H1 (cell line): ENCODE results near the gene GAP43. TPM values are rescaled to one million over a fixed set of nuclear protein-coding genes. Genes with fewer than 3 reads are reported as not detected.

Experiments
- CTCF ChIA-PET: fragments of 300-600 bp; sonication (Branson Sonifier 250); formaldehyde crosslinking; loops from one replicate; lab custom pipeline; 2021; ENCODE audit not compliant: partially characterized antibody; lab: Charles Lee
- POLR2A ChIA-PET: fragments of 300-600 bp; sonication (Branson Sonifier 250); formaldehyde crosslinking; loops from one replicate; lab custom pipeline; 2021; ENCODE audit warnings: inconsistent platforms; ENCODE audit not compliant: partially characterized antibody; lab: Charles Lee
- DNase-seq, 2 experiments: peaks; one replicate each; pipeline versions ENCODE4 v3.0.0 to v3.0.0-alpha.2; 2010 to 2022; ENCODE audit warnings: low spot score in 2 of 2, low read depth in 1 of 2, mixed read lengths in 1 of 2
- FAIRE-seq: peaks from 2 replicates; lab custom pipeline; 2011; peaks lifted over from hg19 to GRCh38; lab: Jason Lieb, UNC
- H2AFZ ChIP-seq: 2 replicates; pipeline ENCODE4 v1.8.1; 2012; ENCODE audit warnings: low read length, inconsistent platforms
- H2AK5ac ChIP-seq: 2 replicates; pipeline ENCODE4 v1.6.1; 2013; ENCODE audit warnings: low read depth, low read length
- H2BK120ac ChIP-seq: replicated peaks from 2 replicates; pipeline ENCODE3; 2013; ENCODE audit warnings: low read depth, low read length, inconsistent platforms
- H2BK12ac ChIP-seq: 2 replicates; pipeline ENCODE4 v1.6.1; 2013; ENCODE audit warnings: low read depth, low read length
- H2BK15ac ChIP-seq: 2 replicates; pipeline ENCODE4 v1.6.1; 2013; ENCODE audit warnings: low read length
- H2BK20ac ChIP-seq: 2 replicates; pipeline ENCODE4 v1.6.1; 2013; ENCODE audit warnings: low read length
- H2BK5ac ChIP-seq: 2 replicates; pipeline ENCODE4 v1.6.1; 2013; ENCODE audit warnings: low read depth, low read length
- H3K14ac ChIP-seq: 2 replicates; pipeline ENCODE4 v1.6.1; 2013; ENCODE audit warnings: inconsistent platforms; ENCODE audit not compliant: insufficient read length
- H3K18ac ChIP-seq: 2 replicates; pipeline ENCODE4 v1.6.1; 2013; ENCODE audit warnings: low read length; ENCODE audit errors: extremely low read depth
- H3K23ac ChIP-seq: 2 replicates; pipeline ENCODE4 v1.6.1; 2013; ENCODE audit warnings: inconsistent platforms; ENCODE audit not compliant: insufficient read length
- H3K23me2 ChIP-seq: 2 replicates; pipeline ENCODE4 v1.6.1; 2013; ENCODE audit warnings: low read depth, low read length
- H3K27ac ChIP-seq: 2 replicates; pipeline ENCODE4 v1.6.1; 2011; ENCODE audit warnings: low read depth, low read length, inconsistent platforms
- H3K27me3 ChIP-seq, 4 experiments: replicated peaks in 1 of 4; 1 replicate in 1 of 4; 2 replicates in 3 of 4; pipeline versions ENCODE4 v1.6.1 to v1.8.1; 2011 to 2013; ENCODE audit warnings: low read length in 3 of 4, mild to moderate bottlenecking in 3 of 4, inconsistent platforms in 2 of 4, mixed read lengths in 2 of 4, moderate library complexity in 1 of 4; ENCODE audit not compliant: control insufficient read depth in 3 of 4, insufficient read depth in 3 of 4; ENCODE audit errors: extremely low read depth in 1 of 4
- H3K36me3 ChIP-seq, 4 experiments: 2 replicates each; pipeline versions ENCODE4 v1.6.1 to v1.8.1; 2011 to 2013; ENCODE audit warnings: mild to moderate bottlenecking in 4 of 4, low read length in 3 of 4, moderate library complexity in 2 of 4, control low read depth in 1 of 4, inconsistent platforms in 1 of 4; ENCODE audit not compliant: insufficient read depth in 4 of 4, control insufficient read depth in 2 of 4
- H3K4ac ChIP-seq: replicated peaks from 2 replicates; pipeline ENCODE3; 2013; ENCODE audit warnings: low read length, low read depth, mixed read lengths, inconsistent platforms; ENCODE audit not compliant: insufficient read length
- H3K4me1 ChIP-seq, 4 experiments: replicated peaks in 1 of 4; 1 replicate in 1 of 4; 2 replicates in 3 of 4; pipeline versions ENCODE4 v1.6.1 to v1.8.1; 2011 to 2013; ENCODE audit warnings: low read length in 3 of 4, inconsistent platforms in 2 of 4, mixed read lengths in 1 of 4; ENCODE audit not compliant: insufficient read depth in 4 of 4, control insufficient read depth in 3 of 4
- H3K4me2 ChIP-seq, 2 experiments: 2 replicates each; pipeline versions ENCODE4 v1.6.1 to v1.8.1; 2011 to 2013; ENCODE audit warnings: low read depth in 2 of 2, low read length in 2 of 2, control low read depth in 1 of 2, inconsistent platforms in 1 of 2, mild to moderate bottlenecking in 1 of 2; ENCODE audit not compliant: insufficient read depth in 1 of 2
- H3K4me3 ChIP-seq, 4 experiments: fragments of 200-600, 300-600 bp in 1 of 4; sonication (generic), shearing (Covaris generic), sonication (Bioruptor Twin) in 1 of 4; 2 replicates each; pipeline versions ENCODE4 v1.5.1 to v1.8.1; 2011 to 2016; ENCODE audit warnings: low read length in 4 of 4, low read depth in 3 of 4, control low read depth in 2 of 4, inconsistent platforms in 2 of 4, mild to moderate bottlenecking in 2 of 4, mixed read lengths in 1 of 4, moderate library complexity in 1 of 4; ENCODE audit not compliant: insufficient read depth in 2 of 4; ENCODE audit errors: extremely low read depth in 1 of 4
- H3K56ac ChIP-seq: replicated peaks from 2 replicates; pipeline ENCODE3; 2013; ENCODE audit warnings: low read depth, mild to moderate bottlenecking, mixed read lengths, low read length, inconsistent platforms; ENCODE audit not compliant: insufficient read length
- H3K79me1 ChIP-seq: 2 replicates; pipeline ENCODE4 v1.6.1; 2013; ENCODE audit warnings: low read depth, low read length, control low read depth
- H3K79me2 ChIP-seq, 2 experiments: 2 replicates each; pipeline versions ENCODE4 v1.6.1 to v1.8.1; 2012 to 2013; ENCODE audit warnings: low read length in 2 of 2, mild to moderate bottlenecking in 2 of 2, inconsistent platforms in 1 of 2; ENCODE audit not compliant: insufficient read depth in 2 of 2, control insufficient read depth in 1 of 2
- H3K9ac ChIP-seq, 4 experiments: replicated peaks in 1 of 4; 1 replicate in 1 of 4; 2 replicates in 3 of 4; pipeline versions ENCODE4 v1.6.1 to v1.8.1; 2011 to 2013; ENCODE audit warnings: low read depth in 3 of 4, low read length in 3 of 4, control low read depth in 2 of 4, mild to moderate bottlenecking in 2 of 4, moderate library complexity in 2 of 4, inconsistent platforms in 1 of 4; ENCODE audit errors: extremely low read depth in 1 of 4
- H3K9me3 ChIP-seq, 2 experiments: 2 replicates each; pipeline versions ENCODE4 v1.6.1 to v1.8.1; 2012 to 2013; ENCODE audit warnings: mild to moderate bottlenecking in 2 of 2, moderate library complexity in 2 of 2, control low read depth in 1 of 2, inconsistent platforms in 1 of 2, low read depth in 1 of 2, low read length in 1 of 2, mixed read lengths in 1 of 2; ENCODE audit not compliant: insufficient read depth in 2 of 2
- H4K20me1 ChIP-seq, 2 experiments: replicated peaks in 1 of 2; 2 replicates each; pipeline versions ENCODE3 to v1.8.1; 2011 to 2013; ENCODE audit warnings: inconsistent platforms in 2 of 2, low read length in 2 of 2, mild to moderate bottlenecking in 1 of 2; ENCODE audit not compliant: insufficient read depth in 2 of 2, control insufficient read depth in 1 of 2
- H4K5ac ChIP-seq: 2 replicates; pipeline ENCODE4 v1.6.1; 2013; ENCODE audit warnings: low read length, low read depth, mixed read lengths, inconsistent platforms; ENCODE audit not compliant: insufficient read length
- H4K8ac ChIP-seq: 2 replicates; pipeline ENCODE4 v1.8.0; 2013; ENCODE audit warnings: mild to moderate bottlenecking, moderate library complexity, low read length, inconsistent platforms; ENCODE audit not compliant: insufficient read depth; ENCODE audit errors: extremely low read depth
- H4K91ac ChIP-seq: replicated peaks from 2 replicates; pipeline ENCODE3; 2013; ENCODE audit warnings: low read length, mixed read lengths, inconsistent platforms; ENCODE audit not compliant: insufficient read length
- ASH2L ChIP-seq: fragments of 200-600, 300-600 bp; sonication (generic); IDR thresholded peaks from one replicate; pipeline ENCODE4 v1.7.1; 2017; ENCODE audit warnings: low read length
- CHD2 ChIP-seq: IDR thresholded peaks from 2 replicates; pipeline ENCODE4 v1.6.1; 2012; ENCODE audit warnings: low read length, improper control_type of control experiment
- CREB1 ChIP-seq: IDR thresholded peaks from 2 replicates; pipeline ENCODE4 v1.6.1; 2012; ENCODE audit warnings: inconsistent platforms
- E2F6 ChIP-seq: IDR thresholded peaks from 2 replicates; pipeline ENCODE4 v1.6.1; 2012; ENCODE audit warnings: inconsistent platforms
- JUND ChIP-seq: IDR thresholded peaks from 2 replicates; pipeline ENCODE4 v1.6.1; 2011; ENCODE audit warnings: mild to moderate bottlenecking, improper control_type of control experiment, low read length
- KDM1A ChIP-seq: fragments of 200-600, 300-600 bp; sonication (generic); IDR thresholded peaks from 2 replicates; pipeline ENCODE4 v1.7.1; 2016; ENCODE audit warnings: mild to moderate bottlenecking, low read length, borderline replicate concordance
- RBBP5 ChIP-seq: IDR thresholded peaks from 2 replicates; pipeline ENCODE4 v1.7.1; 2012; ENCODE audit warnings: low read depth, mild to moderate bottlenecking, inconsistent platforms, low read length, moderate library complexity, borderline replicate concordance
- SP4 ChIP-seq: IDR thresholded peaks from 2 replicates; pipeline ENCODE4 v1.6.1; 2012; ENCODE audit warnings: low read length, inconsistent platforms
- TAF1 ChIP-seq: IDR thresholded peaks from 2 replicates; pipeline ENCODE4 v1.6.1; 2011; ENCODE audit warnings: mild to moderate bottlenecking, low read depth, low read length
- WGBS, 2 experiments: shearing (Covaris generic) in 1 of 2; methylation state at CpG; one replicate each; pipeline versions ENCODE4 v1.1.6 to v1.1.7; 2013 to 2015; ENCODE audit warnings: low lambda C conversion rate in 2 of 2, mixed read lengths in 2 of 2, inconsistent platforms in 1 of 2, low coverage in 1 of 2, missing lambda C conversion rate in 1 of 2; ENCODE audit not compliant: insufficient replicate concordance in 2 of 2, insufficient coverage in 1 of 2, insufficient read length in 1 of 2; ENCODE audit errors: extremely low coverage in 1 of 2, missing lambda C conversion rate in 1 of 2; 5-methylcytosine and 5-hydroxymethylcytosine counted together
- polyA plus RNA-seq, 7 experiments: library from polyadenylated mRNA; depleted of rRNA in 3 of 7; stranded (reverse) in 5 of 7; unstranded in 2 of 7; fragments of >200 nt in 5 of 7; fragments of 200-250 nt in 2 of 7; gene quantifications; 1 replicate in 5 of 7; 2 replicates in 1 of 7; 4 replicates in 1 of 7; pipeline versions ENCODE4 v1.2.1 to v1.2.3, GENCODE V29; 2011 to 2013; ENCODE audit warnings: missing spikeins in 2 of 7, mixed read lengths in 2 of 7
- total RNA-seq: library from RNA; stranded (reverse); fragmentation: NEBNext Ultra II Directional; extraction: Animal tissue kit (Norgen Biotek cat#: 25700); gene quantifications from 2 replicates; pipeline ENCODE4 v1.2.1, GENCODE V29; 2021

The GAP43 gene
- total and polyA plus RNA-seq, 2 of the 8 experiments (the other 6 are each of a cell fraction or from before 2014, with no cell fraction given): 11.2 to 21.9 TPM

GRCh38 chr3:115658337-115659181, 35.2 kb downstream of the GAP43 start:
- 2% methylated on average over 58 of the region's 58 CpGs; no CpG with 5 or more reads in 1 of the 2 experiments for WGBS, 2 experiments
- H2BK5ac ChIP-seq: peak overlapping the region; percentile 76
- H3K56ac ChIP-seq: no peak overlapping the region
- H3K18ac ChIP-seq: peak overlapping the region; percentile 98
- H3K9ac ChIP-seq: peak overlapping the region; percentile 77 to 86 (median 84)
- POLR2A ChIA-PET: interaction anchor here (0.6 to 1.6 kb wide), 11 partner anchors 8 to 212 kb away, joined by 3 to 10 read pairs (median 3); partner anchors contain the start of gene GAP43
- peak overlapping the region; percentile 78 to 98 for H3K4me2 ChIP-seq
- H2BK12ac ChIP-seq: peak overlapping the region; percentile 91; the same call in 1 of the 2 replicates
- no peaks in the 10 kb centered on the region for H3K79me2 ChIP-seq
- H3K14ac ChIP-seq: no peak overlapping the region
- FAIRE-seq (peak; percentile 74), DNase-seq (peak; percentile 72 to 77)
- H3K9me3 ChIP-seq: no peaks in the 10 kb centered on the region
- H3K36me3 ChIP-seq: no peaks in the 10 kb centered on the region
- H3K79me1 ChIP-seq: no peaks in the 10 kb centered on the region; the same call in 1 of the 2 replicates
- H3K27me3 ChIP-seq: no peaks in the 10 kb centered on the region
- H2AK5ac ChIP-seq: peak overlapping the region; percentile 40; the same call in 1 of the 2 replicates
- peak overlapping the region; percentile 96 for H4K91ac ChIP-seq
- H3K4me3 ChIP-seq: peak overlapping the region; percentile 64 to 76 (median 72)
- H3K23ac ChIP-seq: no peak overlapping the region
- CTCF ChIA-PET: interaction anchor here (2.8 to 2.9 kb wide), 2 partner anchors 9 to 35 kb away, joined by 8 to 14 read pairs; no protein-coding TSS in a partner anchor
- no peak overlapping the region for H3K4ac ChIP-seq
- H2AFZ ChIP-seq: peak overlapping the region; percentile 95
- no peak overlapping the region for H2BK120ac ChIP-seq
- H3K4me1 ChIP-seq: peaks cover 5 to 14% (median 10%) of the 10 kb centered on the region in 4 experiments; a peak in 6 of 7 replicates
- peak overlapping the region; percentile 82 for H3K27ac ChIP-seq
- peaks cover 4% of the 10 kb centered on the region; the same call in 1 of the 2 replicates for H3K23me2 ChIP-seq
- H4K5ac ChIP-seq: peak overlapping the region; percentile 91
- H4K20me1 ChIP-seq: no peaks in the 10 kb centered on the region
- 0 out of 2 replicates have a peak overlapping the region, but pooled peaks have one; percentile 61 for H2BK20ac ChIP-seq
- H4K8ac ChIP-seq: peak overlapping the region; percentile 88; the same call in 1 of the 2 replicates
- H2BK15ac ChIP-seq: peak overlapping the region; percentile 99
- TF ChIP-seq E2F6 (no peak; the same call in 1 of the 2 replicates), CHD2 (peak; percentile 2; the same call in 1 of the 2 replicates), JUND (0 out of 2 replicates have a peak, but pooled peaks have one; percentile 34), RBBP5 (peak; percentile 95; the same call in 1 of the 2 replicates), TAF1 (peak; percentile 85), ASH2L (peak; percentile 92), SP4 (no peak), CREB1 (peak; percentile 23; the same call in 1 of the 2 replicates), KDM1A (no peak)
